ENCODE results near the gene CDK3. TPM values are rescaled to one million over a fixed set of nuclear protein-coding genes. Genes with fewer than 3 reads are reported as not detected.
"Not testable (repeated sequence)": the region's sequence is repeated elsewhere in the genome, so short reads cannot be mapped to it uniquely, and the experiment has no call there.

Gene CDK3
- total RNA-seq, 1 donor from 2014 or later = 7.6 TPM

DNA sequence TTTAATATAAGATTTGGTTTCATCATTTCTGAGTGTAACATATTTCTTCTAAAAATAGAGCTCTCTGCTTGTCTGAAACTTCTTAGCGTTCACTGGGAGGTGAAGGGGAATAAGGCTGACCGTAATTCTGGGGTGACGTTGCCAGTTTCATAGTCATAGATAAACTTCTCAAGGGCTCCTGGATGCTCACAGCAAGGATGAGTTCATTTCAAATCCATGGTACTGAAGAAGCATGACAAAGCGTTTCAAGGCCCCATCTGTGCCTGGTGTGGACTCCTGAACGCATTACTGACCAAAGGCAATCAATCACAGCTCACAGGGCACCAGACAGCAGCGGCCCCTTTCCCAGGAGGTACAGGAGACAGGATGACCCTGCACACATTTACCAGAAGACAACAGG lies 38.5 kb downstream of the CDK3 start:
- no peak for DNase-seq

DNA sequence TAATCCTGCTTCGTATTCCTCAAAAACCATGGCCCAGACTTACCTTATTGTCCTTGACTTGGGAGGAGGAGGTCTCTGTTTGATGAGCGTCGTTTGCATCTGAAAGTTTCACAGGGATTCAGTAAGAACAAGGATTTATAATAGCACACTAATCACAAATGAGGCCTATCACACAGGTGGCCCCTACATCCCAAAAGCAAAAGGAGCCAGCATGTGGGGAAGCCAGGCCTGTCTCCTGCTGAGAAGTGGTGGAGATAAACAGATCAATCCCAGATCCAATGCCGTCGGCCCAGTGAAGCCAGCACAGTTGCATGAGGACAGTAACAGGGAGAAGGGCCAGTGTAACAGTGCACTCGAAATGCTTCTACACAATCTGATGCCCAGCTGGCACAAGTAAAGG lies 39.7 kb downstream of the CDK3 start:
- no peak for DNase-seq

DNA sequence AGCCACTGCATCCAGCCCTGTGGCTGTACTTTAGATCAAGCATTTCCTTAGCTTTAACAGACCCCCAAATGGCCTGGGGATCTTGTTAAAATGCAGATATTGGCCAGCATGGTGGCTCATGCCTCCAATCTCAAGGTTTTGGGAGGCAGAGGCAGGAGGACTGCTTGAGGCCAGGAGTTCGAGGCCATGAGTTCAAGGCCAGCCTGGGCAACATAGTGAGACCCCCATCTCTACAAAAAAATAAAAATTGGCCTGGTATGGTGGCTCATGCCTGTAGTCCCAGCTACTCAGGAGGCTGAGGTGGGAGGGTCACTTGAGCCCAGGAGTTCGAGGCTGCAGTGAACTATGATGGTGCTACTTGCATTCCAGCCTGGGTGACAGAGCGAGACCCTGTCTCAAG lies 42.2 kb downstream of the CDK3 start:
- DNase-seq = not testable (repeated sequence)

DNA sequence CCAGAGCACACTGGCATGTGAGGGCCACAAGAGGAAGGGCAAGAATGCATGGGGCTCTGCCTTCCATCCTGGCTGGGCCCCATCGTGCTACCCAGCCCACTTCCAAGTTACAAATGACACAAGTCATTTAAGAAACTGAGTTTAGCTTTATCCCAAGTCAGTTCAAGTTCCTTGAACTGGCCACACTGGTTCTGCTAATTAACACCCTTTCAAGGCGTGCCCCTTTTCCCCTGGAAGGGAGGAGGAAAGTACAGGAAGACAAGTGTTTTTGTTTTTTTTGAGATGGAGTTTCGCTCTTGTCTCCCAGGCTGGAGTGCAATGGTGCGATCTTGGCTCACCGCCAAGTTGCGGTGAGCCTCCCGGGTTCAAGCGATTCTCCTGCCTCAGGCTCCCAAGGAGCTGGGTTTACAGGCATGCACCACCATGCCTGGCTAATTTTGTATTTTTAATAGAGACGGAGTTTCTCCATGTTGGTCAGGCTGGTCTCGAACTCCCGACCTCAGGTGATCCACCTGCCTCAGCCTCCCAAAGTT lies 43.9 kb downstream of the CDK3 start:
- DNase-seq = not testable (repeated sequence)

DNA sequence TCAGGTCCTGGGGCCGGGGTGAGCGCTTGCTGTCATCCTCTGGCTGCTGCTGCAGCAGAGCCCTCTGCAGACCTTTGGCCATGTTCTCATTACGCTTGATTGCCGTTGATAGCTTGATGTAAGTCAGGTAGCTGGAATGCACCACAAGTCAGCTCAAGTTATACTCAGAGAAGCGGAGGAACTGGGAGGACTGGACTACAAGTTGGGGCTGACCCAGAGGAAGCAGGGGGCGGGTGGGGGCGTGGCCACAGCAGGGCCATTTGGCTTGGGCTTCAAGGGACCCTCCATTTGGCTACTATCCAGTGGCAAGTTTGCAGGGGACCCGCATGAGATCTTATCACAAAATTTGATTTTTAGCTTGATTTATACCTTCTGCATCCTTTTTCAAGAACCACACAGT lies 45.4 kb downstream of the CDK3 start:
- DNase-seq = no peak

- no peak for DNase-seq
Measured at GRCh38 chr17:76048025-76048605, 47.5 kb downstream of the CDK3 start.

GRCh38 chr17:76048711-76049110 lies 48.1 kb downstream of the CDK3 start:
- DNase-seq = no peak

DNA sequence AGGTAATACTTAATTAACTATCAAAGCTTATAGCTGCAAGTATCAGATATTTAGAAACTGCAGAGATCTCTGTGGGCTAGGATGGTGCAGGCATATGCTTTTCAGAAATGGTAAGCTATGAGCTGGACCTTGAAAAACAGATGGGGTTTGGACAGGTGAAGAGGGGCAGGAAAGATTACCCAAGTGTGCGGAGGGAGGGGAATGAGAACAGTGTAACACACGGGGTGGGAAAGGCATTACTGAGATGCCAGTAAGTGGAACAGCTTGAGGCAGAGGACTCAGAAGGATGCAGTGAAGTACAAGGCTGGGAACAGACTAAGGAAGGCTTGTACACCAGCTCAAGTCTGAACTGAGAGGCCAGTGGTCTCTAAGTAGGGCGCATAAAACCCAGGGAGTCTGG lies 48.6 kb downstream of the CDK3 start:
- DNase-seq = no peak

GRCh38 chr17:76049836-76050537 lies 49.3 kb downstream of the CDK3 start:
- no peak for DNase-seq

DNA sequence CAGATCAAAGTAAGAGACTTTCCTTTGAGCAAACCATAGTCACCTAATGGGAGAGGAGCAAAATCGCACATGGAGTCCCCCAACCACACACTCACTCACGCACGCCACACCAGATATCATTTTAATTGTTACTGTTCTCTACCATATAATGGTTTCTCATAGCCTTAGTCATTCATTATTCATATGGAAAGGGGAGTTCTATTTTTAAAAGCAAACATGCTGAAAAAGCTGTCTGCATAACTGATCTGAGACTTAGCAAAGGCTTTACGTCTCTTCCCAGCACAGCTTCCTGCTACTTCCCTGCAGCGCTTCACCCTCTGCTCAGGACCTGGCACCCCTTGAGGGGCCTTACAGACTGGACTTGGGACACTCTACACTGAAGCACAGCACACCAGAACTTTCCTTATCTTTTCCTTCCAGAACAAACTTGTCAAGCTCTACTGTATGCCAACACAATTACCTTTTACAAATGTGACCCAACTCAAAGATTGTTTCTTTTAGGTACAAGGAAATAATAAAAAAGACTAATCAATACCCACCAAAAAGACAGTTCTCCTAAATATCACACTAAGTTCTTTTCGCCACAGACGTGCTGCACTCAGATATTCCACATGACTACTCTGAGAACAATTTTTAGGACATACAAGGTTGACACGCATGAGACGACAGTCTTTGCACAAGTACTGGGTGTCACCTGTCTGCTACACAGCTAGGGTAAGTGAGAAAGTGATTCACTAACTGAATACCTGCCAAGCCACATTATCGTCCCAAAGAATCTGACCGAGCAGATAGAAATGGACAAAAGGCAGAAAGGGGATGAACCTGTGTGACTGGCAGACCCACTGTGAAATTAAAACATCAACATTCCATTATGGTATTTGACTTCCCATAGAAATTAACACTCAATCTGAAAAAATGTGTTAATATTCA lies 50.1 kb downstream of the CDK3 start:
- no peak for DNase-seq

- no peak for DNase-seq
Measured at GRCh38 chr17:76051561-76051960, 50.9 kb downstream of the CDK3 start.

DNA sequence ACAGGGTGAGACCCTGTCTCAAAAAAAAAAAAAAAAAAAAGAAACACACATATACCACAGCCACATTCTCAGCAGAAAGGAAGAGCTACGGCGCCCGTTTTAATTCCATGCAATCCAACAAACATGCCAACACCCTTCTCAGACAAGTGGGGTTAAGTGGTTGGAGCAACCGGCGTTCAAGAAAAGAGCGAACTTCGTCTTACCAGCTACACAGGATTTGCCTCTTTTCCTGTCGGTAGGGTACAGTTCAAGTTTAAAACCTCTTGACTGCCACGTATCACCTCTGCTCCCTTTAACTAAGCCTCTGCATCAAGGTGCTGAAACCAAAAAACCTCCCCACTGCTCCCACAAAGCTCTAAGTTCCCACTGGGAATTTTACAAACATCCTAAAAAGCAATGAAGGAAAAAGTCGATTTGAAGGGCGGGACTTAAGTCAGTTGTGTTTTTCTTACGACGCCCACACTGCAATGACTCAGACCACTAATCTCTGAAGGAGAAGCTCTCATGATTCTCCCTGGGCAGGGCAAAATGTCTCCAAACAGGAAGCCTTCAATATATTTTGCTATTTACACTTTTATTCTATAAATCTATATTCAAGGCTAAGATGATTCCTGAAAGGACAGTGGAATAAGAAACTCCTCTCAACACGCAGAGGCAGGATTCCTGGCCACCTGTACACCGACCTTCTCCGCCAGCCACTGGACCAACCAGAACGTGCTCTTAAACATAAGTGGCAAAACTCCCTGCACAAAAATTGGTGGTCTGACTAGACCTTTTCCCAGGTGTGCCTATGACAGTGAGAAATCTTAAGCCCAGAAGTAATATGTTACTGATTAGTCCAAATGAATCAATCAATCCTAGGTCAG lies 52.8 kb downstream of the CDK3 start:
- no peak for DNase-seq

- no peak for DNase-seq
Measured at GRCh38 chr17:76054112-76054476, 53.4 kb downstream of the CDK3 start.

Other genes starting within 250 kb of the CDK3 start
- gene GALK1, start 235.7 kb upstream of the CDK3 start, total RNA-seq = 19.1 TPM
- 39.2 TPM for gene UNK, start 216.0 kb upstream of the CDK3 start, total RNA-seq
- 8.5 TPM for gene UNC13D, start 156.5 kb upstream of the CDK3 start, total RNA-seq
- gene WBP2, start 145.5 kb upstream of the CDK3 start, total RNA-seq = 33.9 TPM
- 21.5 TPM for gene TRIM47, start 122.3 kb upstream of the CDK3 start, total RNA-seq
- gene TRIM65, start 103.9 kb upstream of the CDK3 start, total RNA-seq = 9.2 TPM
- 20.8 TPM for gene MRPL38, start 96.0 kb upstream of the CDK3 start, total RNA-seq
- gene FBF1, start 59.8 kb upstream of the CDK3 start, total RNA-seq = 11.5 TPM
- gene ACOX1, start 21.7 kb upstream of the CDK3 start, total RNA-seq = 57.9 TPM
- gene TEN1, start 21.6 kb upstream of the CDK3 start, total RNA-seq = 16.0 TPM
- gene EVPL, start 26.5 kb downstream of the CDK3 start, total RNA-seq = 43.7 TPM
- gene SRP68, start 71.7 kb downstream of the CDK3 start, total RNA-seq = 48.8 TPM
- not detected for gene GALR2, start 73.9 kb downstream of the CDK3 start, total RNA-seq
- gene ZACN, start 78.3 kb downstream of the CDK3 start, total RNA-seq = not detected
- 65.8 TPM for gene EXOC7, start 102.9 kb downstream of the CDK3 start, total RNA-seq
- gene FOXJ1, start 140.4 kb downstream of the CDK3 start, total RNA-seq = 0.30 TPM
- 5.2 TPM for gene RNF157, start 239.6 kb downstream of the CDK3 start, total RNA-seq

Data from skin of body (tissue), 2 donors.